ENCODE measurements around the gene GK2. TPM values are rescaled to one million over a fixed set of nuclear protein-coding genes. Genes with fewer than 3 reads are reported as not detected.

The GK2 gene
- total RNA-seq, 3 donors from 2014 or later: not detected

- Mint-ChIP-seq H3K9me3 (no peaks in the 10 kb centered on the region), H3K4me1 (ENCODE audit: low read depth) (no peaks in the 10 kb centered on the region), H3K36me3 (ENCODE audit: insufficient read depth) (no peaks in the 10 kb centered on the region), H3K27me3 (ENCODE audit: low read depth) (peaks cover 1% of the 10 kb centered on the region), H3K4me3 (no peak overlapping the region)
- no peak for ATAC-seq
- no peak for DNase-seq
Observed at GRCh38 chr4:79404666-79405065, 3.4 kb downstream of the GK2 start.

- H3K9me3 Mint-ChIP-seq: no peaks in the 10 kb centered on the region
- no peak overlapping the region for H3K4me3 Mint-ChIP-seq
- ATAC-seq (no peak), DNase-seq (no peak)
- H3K4me1 Mint-ChIP-seq (ENCODE audit: low read depth): no peaks in the 10 kb centered on the region
- H3K36me3 Mint-ChIP-seq (ENCODE audit: insufficient read depth): no peaks in the 10 kb centered on the region
- peaks cover 1% of the 10 kb centered on the region for H3K27me3 Mint-ChIP-seq (ENCODE audit: low read depth)
Observed at GRCh38 chr4:79403356-79403755, 4.7 kb downstream of the GK2 start.

GRCh38 chr4:79402332-79402851 lies 5.6 kb downstream of the GK2 start:
- H3K36me3 Mint-ChIP-seq (ENCODE audit: insufficient read depth): no peaks in the 10 kb centered on the region
- no peak overlapping the region for H3K4me3 Mint-ChIP-seq
- peaks cover 1% of the 10 kb centered on the region for H3K27me3 Mint-ChIP-seq (ENCODE audit: low read depth)
- H3K4me1 Mint-ChIP-seq (ENCODE audit: low read depth): no peaks in the 10 kb centered on the region
- no peaks in the 10 kb centered on the region for H3K9me3 Mint-ChIP-seq
- ATAC-seq (no peak), DNase-seq (no peak)

- Mint-ChIP-seq H3K4me1 (ENCODE audit: low read depth) (no peaks in the 10 kb centered on the region), H3K9me3 (no peaks in the 10 kb centered on the region), H3K4me3 (no peak overlapping the region), H3K36me3 (ENCODE audit: insufficient read depth) (no peaks in the 10 kb centered on the region), H3K27me3 (ENCODE audit: low read depth) (no peaks in the 10 kb centered on the region)
- ATAC-seq: no peak
- DNase-seq: no peak
Observed at GRCh38 chr4:79399076-79399475, 9.0 kb downstream of the GK2 start.

- no peaks in the 10 kb centered on the region for H3K36me3 Mint-ChIP-seq (ENCODE audit: insufficient read depth)
- no peak for DNase-seq
Observed at GRCh38 chr4:79397951-79398350, 10.1 kb downstream of the GK2 start.

GRCh38 chr4:79396794-79397193 lies 11.2 kb downstream of the GK2 start:
- H3K36me3 Mint-ChIP-seq (ENCODE audit: insufficient read depth): no peaks in the 10 kb centered on the region
- DNase-seq (no peak), ATAC-seq (no peak)
- H3K4me3 Mint-ChIP-seq: no peak overlapping the region
- H3K27me3 Mint-ChIP-seq (ENCODE audit: low read depth): no peaks in the 10 kb centered on the region
- H3K4me1 Mint-ChIP-seq (ENCODE audit: low read depth): no peaks in the 10 kb centered on the region
- no peaks in the 10 kb centered on the region for H3K9me3 Mint-ChIP-seq

More at GRCh38 chr4:79397951-79398350, 10.1 kb downstream of the GK2 start:
- no peaks in the 10 kb centered on the region for H3K4me1 Mint-ChIP-seq (ENCODE audit: low read depth)
- H3K4me3 Mint-ChIP-seq: no peak overlapping the region
- ATAC-seq: no peak
- H3K9me3 Mint-ChIP-seq: no peaks in the 10 kb centered on the region
- no peaks in the 10 kb centered on the region for H3K27me3 Mint-ChIP-seq (ENCODE audit: low read depth)

- no peak for ATAC-seq
- Mint-ChIP-seq H3K27me3 (ENCODE audit: low read depth) (no peaks in the 10 kb centered on the region), H3K9me3 (no peaks in the 10 kb centered on the region)
Observed at GRCh38 chr4:79395841-79396240, 12.2 kb downstream of the GK2 start.

GRCh38 chr4:79390890-79391289 lies 17.1 kb downstream of the GK2 start:
- no peaks in the 10 kb centered on the region for H3K9me3 Mint-ChIP-seq
- H3K27me3 Mint-ChIP-seq (ENCODE audit: low read depth): no peaks in the 10 kb centered on the region
- H3K36me3 Mint-ChIP-seq (ENCODE audit: insufficient read depth): no peaks in the 10 kb centered on the region
- DNase-seq: no peak
- no peak for ATAC-seq
- H3K4me3 Mint-ChIP-seq: no peak overlapping the region
- no peaks in the 10 kb centered on the region for H3K4me1 Mint-ChIP-seq (ENCODE audit: low read depth)

More at GRCh38 chr4:79395841-79396240, 12.2 kb downstream of the GK2 start:
- no peaks in the 10 kb centered on the region for H3K36me3 Mint-ChIP-seq (ENCODE audit: insufficient read depth)
- H3K4me3 Mint-ChIP-seq: no peak overlapping the region
- no peak for DNase-seq
- no peaks in the 10 kb centered on the region for H3K4me1 Mint-ChIP-seq (ENCODE audit: low read depth)

GRCh38 chr4:79385641-79386040 lies 22.4 kb downstream of the GK2 start:
- H3K4me3 Mint-ChIP-seq: no peak overlapping the region
- ATAC-seq (no peak), DNase-seq (no peak)
- no peaks in the 10 kb centered on the region for H3K9me3 Mint-ChIP-seq
- peaks cover 2% of the 10 kb centered on the region for H3K27me3 Mint-ChIP-seq (ENCODE audit: low read depth)
- H3K4me1 Mint-ChIP-seq (ENCODE audit: low read depth): no peaks in the 10 kb centered on the region
- H3K36me3 Mint-ChIP-seq (ENCODE audit: insufficient read depth): no peaks in the 10 kb centered on the region

- Mint-ChIP-seq H3K27me3 (ENCODE audit: low read depth) (peaks cover 2% of the 10 kb centered on the region), H3K4me3 (no peak overlapping the region), H3K4me1 (ENCODE audit: low read depth) (no peaks in the 10 kb centered on the region), H3K9me3 (no peaks in the 10 kb centered on the region), H3K36me3 (ENCODE audit: insufficient read depth) (no peaks in the 10 kb centered on the region)
- DNase-seq (no peak), ATAC-seq (no peak)
Observed at GRCh38 chr4:79381161-79381560, 26.9 kb downstream of the GK2 start.

GRCh38 chr4:79370026-79370425 lies 38.0 kb downstream of the GK2 start:
- Mint-ChIP-seq H3K4me3 (no peak overlapping the region), H3K9me3 (peaks cover 3% of the 10 kb centered on the region), H3K27me3 (ENCODE audit: low read depth) (no peaks in the 10 kb centered on the region), H3K4me1 (ENCODE audit: low read depth) (no peaks in the 10 kb centered on the region), H3K36me3 (ENCODE audit: insufficient read depth) (no peaks in the 10 kb centered on the region)
- DNase-seq (no peak), ATAC-seq (no peak)

- ATAC-seq: no peak
- Mint-ChIP-seq H3K4me3 (no peak overlapping the region), H3K9me3 (peaks cover 3% of the 10 kb centered on the region), H3K36me3 (ENCODE audit: insufficient read depth) (no peaks in the 10 kb centered on the region), H3K27me3 (ENCODE audit: low read depth) (no peaks in the 10 kb centered on the region), H3K4me1 (ENCODE audit: low read depth) (no peaks in the 10 kb centered on the region)
- no peak for DNase-seq
Observed at GRCh38 chr4:79367096-79367495, 40.9 kb downstream of the GK2 start.

- Mint-ChIP-seq H3K36me3 (ENCODE audit: insufficient read depth) (no peaks in the 10 kb centered on the region), H3K9me3 (peaks cover 3% of the 10 kb centered on the region), H3K4me3 (no peak overlapping the region), H3K27me3 (ENCODE audit: low read depth) (no peaks in the 10 kb centered on the region), H3K4me1 (ENCODE audit: low read depth) (no peaks in the 10 kb centered on the region)
- DNase-seq (no peak), ATAC-seq (no peak)
Observed at GRCh38 chr4:79366422-79366821, 41.6 kb downstream of the GK2 start.

- H3K4me3 Mint-ChIP-seq: no peak overlapping the region
- no peaks in the 10 kb centered on the region for H3K9me3 Mint-ChIP-seq
Observed at GRCh38 chr4:79364061-79364460, 44.0 kb downstream of the GK2 start.

GRCh38 chr4:79362626-79363025 lies 45.4 kb downstream of the GK2 start:
- no peak overlapping the region for H3K4me3 Mint-ChIP-seq
- no peaks in the 10 kb centered on the region for H3K27me3 Mint-ChIP-seq (ENCODE audit: low read depth)
- H3K36me3 Mint-ChIP-seq (ENCODE audit: insufficient read depth): no peaks in the 10 kb centered on the region
- H3K4me1 Mint-ChIP-seq (ENCODE audit: low read depth): no peaks in the 10 kb centered on the region
- no peaks in the 10 kb centered on the region for H3K9me3 Mint-ChIP-seq
- ATAC-seq: no peak
- no peak for DNase-seq

More at GRCh38 chr4:79364061-79364460, 44.0 kb downstream of the GK2 start:
- ATAC-seq: no peak
- DNase-seq: no peak
- no peaks in the 10 kb centered on the region for H3K36me3 Mint-ChIP-seq (ENCODE audit: insufficient read depth)
- no peaks in the 10 kb centered on the region for H3K4me1 Mint-ChIP-seq (ENCODE audit: low read depth)
- no peaks in the 10 kb centered on the region for H3K27me3 Mint-ChIP-seq (ENCODE audit: low read depth)

GRCh38 chr4:79360006-79360405 lies 48.0 kb downstream of the GK2 start:
- Mint-ChIP-seq H3K9me3 (no peaks in the 10 kb centered on the region), H3K36me3 (ENCODE audit: insufficient read depth) (no peaks in the 10 kb centered on the region), H3K4me1 (ENCODE audit: low read depth) (no peaks in the 10 kb centered on the region), H3K4me3 (no peak overlapping the region), H3K27me3 (ENCODE audit: low read depth) (no peaks in the 10 kb centered on the region)
- DNase-seq (no peak), ATAC-seq (no peak)
